GM21360 (cell line): Measurements from ENCODE around the gene XYLB.

Experiments used
- ATAC-seq: cut with Tn5 transposase; IDR thresholded peaks from one replicate; pipeline ENCODE4 v1.9.1; 2021; ENCODE audit warnings: mild to moderate bottlenecking, moderate library complexity; ENCODE audit not compliant: unreplicated experiment

The XYLB gene

DNA sequence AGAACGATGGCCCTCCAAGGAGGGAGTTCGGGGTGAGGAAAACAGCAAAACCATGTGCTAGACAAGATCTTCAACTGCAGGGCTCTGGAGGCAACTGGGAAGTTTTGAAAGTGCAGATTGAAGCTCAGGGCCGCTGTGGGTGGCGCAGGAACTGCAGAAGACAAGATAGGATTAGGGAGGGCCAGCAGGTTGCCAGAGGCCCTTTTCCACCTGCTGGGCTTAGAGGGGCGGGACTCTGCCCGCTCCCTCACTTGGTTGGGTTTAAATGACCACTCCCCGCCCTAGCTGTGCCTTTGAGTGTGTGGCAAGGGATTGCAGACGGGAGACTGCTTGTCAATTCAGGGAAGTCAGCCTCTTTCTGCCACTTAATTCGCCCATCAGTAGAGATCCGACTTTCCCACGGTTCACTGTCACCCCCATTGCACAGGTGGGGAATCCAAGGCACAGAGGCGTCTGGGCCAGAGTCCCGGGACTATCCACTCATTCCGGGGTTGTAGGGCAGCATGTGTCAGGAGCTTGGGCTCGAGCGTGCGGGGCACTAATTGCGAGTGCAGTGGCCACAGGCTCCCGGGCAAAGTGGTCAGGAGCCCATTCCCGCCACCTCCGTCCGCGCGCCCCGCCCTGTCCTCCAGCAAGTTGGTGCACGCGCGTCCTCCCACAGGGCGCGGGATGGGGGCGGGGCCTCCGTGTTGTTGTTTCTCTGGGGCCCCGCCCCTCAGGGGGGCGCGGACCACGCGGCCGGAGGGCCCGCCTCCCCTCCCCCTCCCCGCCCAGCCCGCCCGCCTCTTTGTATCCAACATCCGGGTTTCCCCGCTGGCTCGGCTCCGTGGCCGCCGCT lies 106.7 kb downstream of the XYLB start, which contains the start of gene ACVR2B:
TSS of gene ACVR2B (plus strand) at position 816 of the 838 bp plus-strand sequence. CDS start 433 bp downstream, outside the sequence.
- peak; percentile 50 for ATAC-seq

- ATAC-seq, result no peak
Observed at GRCh38 chr3:38453913-38454177, 107.3 kb downstream of the XYLB start.

- peak; percentile 25 for ATAC-seq
Observed at GRCh38 chr3:38454178-38454883, 107.7 kb downstream of the XYLB start.

GRCh38 chr3:38454884-38455638 lies 108.5 kb downstream of the XYLB start:
- no peak for ATAC-seq

GRCh38 chr3:38455639-38456430 lies 109.2 kb downstream of the XYLB start:
- no peak for ATAC-seq

GRCh38 chr3:38457111-38458003 lies 110.8 kb downstream of the XYLB start:
- ATAC-seq, result no peak

GRCh38 chr3:38458796-38459498 lies 112.4 kb downstream of the XYLB start:
- ATAC-seq, result no peak

GRCh38 chr3:38459499-38460048 lies 113.0 kb downstream of the XYLB start:
- ATAC-seq, result no peak

DNA sequence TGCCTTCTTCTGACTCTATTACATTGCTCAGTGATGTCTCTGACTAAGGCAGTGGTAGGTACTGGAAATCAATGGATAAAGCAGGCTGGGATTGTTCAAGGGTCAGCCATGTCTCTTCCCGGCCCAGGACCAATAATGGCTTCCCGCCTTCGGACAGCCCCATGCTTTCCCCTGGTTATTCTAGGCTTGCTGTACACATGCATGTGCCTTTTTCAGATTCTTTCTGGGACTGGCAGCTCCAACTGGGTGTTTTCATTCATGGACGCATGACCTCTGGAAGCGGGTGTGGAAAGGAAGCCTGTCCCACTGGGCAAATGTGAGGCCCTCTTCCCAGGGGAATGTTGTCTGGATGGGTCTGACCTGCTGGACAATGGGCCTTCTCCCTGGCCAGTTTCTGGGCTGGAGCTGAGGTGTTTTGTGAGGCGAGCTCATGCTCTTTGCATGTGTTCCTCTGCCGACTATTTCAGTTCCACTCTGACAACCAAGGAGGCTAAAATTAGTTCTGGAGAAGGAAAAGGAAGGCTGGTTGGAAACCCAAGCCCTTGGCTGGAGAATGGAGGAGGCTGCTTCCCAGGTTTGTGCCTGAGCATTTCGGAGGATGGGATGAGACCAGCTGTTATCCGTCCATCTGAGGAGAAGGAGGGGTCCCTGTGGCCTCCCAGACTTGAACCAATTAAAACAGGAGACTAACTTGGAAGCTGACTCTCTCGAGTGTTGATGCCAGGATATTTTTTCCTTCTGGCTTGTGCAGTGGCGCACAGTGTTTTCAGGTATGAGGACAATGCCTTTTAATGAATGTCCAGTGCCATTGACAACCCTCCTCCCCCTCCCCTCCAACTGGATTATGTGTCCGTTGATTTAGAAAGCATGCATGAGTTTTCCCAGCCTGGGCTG lies 114.0 kb downstream of the XYLB start:
- ATAC-seq, result no peak
